BLaER1 (cell line): ENCODE data around the gene IKZF5.

Source experiments
- H3K27ac ChIP-seq: shearing (Covaris generic); formaldehyde crosslinking; 2 replicates; pipeline ENCODE4 v1.8.1; 2022
- H3K27me3 ChIP-seq: shearing (Covaris generic); formaldehyde crosslinking; 2 replicates; pipeline ENCODE4 v1.8.1; 2022
- H3K36me3 ChIP-seq: shearing (Covaris generic); formaldehyde crosslinking; 2 replicates; pipeline ENCODE4 v1.8.1; 2022
- H3K4me1 ChIP-seq: shearing (Covaris generic); formaldehyde crosslinking; 2 replicates; pipeline ENCODE4 v1.8.1; 2022
- H3K4me2 ChIP-seq: shearing (Covaris generic); formaldehyde crosslinking; 2 replicates; pipeline ENCODE4 v1.8.1; 2022
- H3K4me3 ChIP-seq: shearing (Covaris generic); formaldehyde crosslinking; 2 replicates; pipeline ENCODE4 v1.8.1; 2022
- H3K9ac ChIP-seq: shearing (Covaris generic); formaldehyde crosslinking; 2 replicates; pipeline ENCODE4 v1.8.1; 2022
- H3K9me3 ChIP-seq: shearing (Covaris generic); formaldehyde crosslinking; 2 replicates; pipeline ENCODE4 v1.8.1; 2022
- H4K20me1 ChIP-seq: shearing (Covaris generic); formaldehyde crosslinking; 2 replicates; pipeline ENCODE4 v1.8.1; 2022
- Cebpa-rat ChIP-seq: shearing (Covaris generic); IDR thresholded peaks from 2 replicates; pipeline ENCODE4 v1.8.1; 2022

The IKZF5 gene

GRCh38 chr10:122988501-122988900 is 20.1 kb downstream of the IKZF5 start:
- Histone ChIP-seq H3K9me3 (no peaks in the 10 kb centered on the region), H4K20me1 (no peaks in the 10 kb centered on the region), H3K4me1 (0 out of 2 replicates have a peak, but pooled peaks cover 6% of the 10 kb centered on the region), H3K9ac (no peak overlapping the region), H3K4me2 (no peak overlapping the region), H3K27ac (no peak overlapping the region), H3K36me3 (peaks cover 50% of the 10 kb centered on the region), H3K4me3 (no peak overlapping the region), H3K27me3 (no peaks in the 10 kb centered on the region)
- TF ChIP-seq Cebpa-rat: no peak

GRCh38 chr10:122986335-122986734 is 22.3 kb downstream of the IKZF5 start:
- TF ChIP-seq Cebpa-rat: no peak
- H3K4me3 ChIP-seq: no peak overlapping the region

GRCh38 chr10:122984708-122985107 is 23.9 kb downstream of the IKZF5 start:
- H3K4me1 ChIP-seq: peaks cover 16% of the 10 kb centered on the region
- no peaks in the 10 kb centered on the region for H3K27me3 ChIP-seq
- H3K4me2 ChIP-seq: no peak overlapping the region
- H3K36me3 ChIP-seq: peaks cover 55% of the 10 kb centered on the region
- H3K27ac ChIP-seq: no peak overlapping the region
- H3K9me3 ChIP-seq: no peaks in the 10 kb centered on the region
- no peak overlapping the region for H3K9ac ChIP-seq
- no peaks in the 10 kb centered on the region for H4K20me1 ChIP-seq
- H3K4me3 ChIP-seq: no peak overlapping the region
- TF ChIP-seq Cebpa-rat: no peak

More at GRCh38 chr10:122986335-122986734, 22.3 kb downstream of the IKZF5 start:
- Histone ChIP-seq H3K27ac (no peak overlapping the region), H3K36me3 (peaks cover 55% of the 10 kb centered on the region), H3K4me2 (no peak overlapping the region), H3K9ac (no peak overlapping the region), H4K20me1 (no peaks in the 10 kb centered on the region), H3K4me1 (peaks cover 8% of the 10 kb centered on the region), H3K27me3 (no peaks in the 10 kb centered on the region), H3K9me3 (no peaks in the 10 kb centered on the region)

GRCh38 chr10:122983898-122984297 is 24.7 kb downstream of the IKZF5 start:
- Histone ChIP-seq H3K27ac (no peak overlapping the region), H3K4me2 (no peak overlapping the region), H3K4me3 (no peak overlapping the region), H3K4me1 (peaks cover 22% of the 10 kb centered on the region), H3K9ac (no peak overlapping the region), H3K9me3 (no peaks in the 10 kb centered on the region), H3K36me3 (peaks cover 55% of the 10 kb centered on the region), H3K27me3 (no peaks in the 10 kb centered on the region), H4K20me1 (no peaks in the 10 kb centered on the region)
- TF ChIP-seq Cebpa-rat: no peak

- Histone ChIP-seq H3K27ac (peak overlapping the region; percentile 57; the same call in 1 of the 2 replicates), H3K4me1 (peaks cover 22% of the 10 kb centered on the region), H3K27me3 (no peaks in the 10 kb centered on the region), H3K9ac (peak overlapping the region; percentile 71), H3K4me3 (peak overlapping the region; percentile 73), H3K36me3 (peaks cover 29% of the 10 kb centered on the region), H3K9me3 (no peaks in the 10 kb centered on the region), H4K20me1 (no peaks in the 10 kb centered on the region), H3K4me2 (peak overlapping the region; percentile 93)
- no peak for TF ChIP-seq Cebpa-rat
These were observed 27.5 kb downstream of the IKZF5 start for GRCh38 chr10:122981066-122981464.

GRCh38 chr10:122980209-122981065 is 28.2 kb downstream of the IKZF5 start, which contains the start of gene PSTK:
Gene PSTK, plus strand, starts transcription at chr10:122980401. Its CDS starts 79 bp downstream, at chr10:122980480.
- Histone ChIP-seq H3K27me3 (no peaks in the 10 kb centered on the region), H3K36me3 (peaks cover 24% of the 10 kb centered on the region), H3K4me3 (peak within 1 kb of the TSS; percentile 73), H3K27ac (peak within 1 kb of the TSS; percentile 93), H3K4me1 (peaks cover 22% of the 10 kb centered on the region), H3K9ac (peak within 1 kb of the TSS; percentile 89), H3K9me3 (no peaks in the 10 kb centered on the region), H4K20me1 (no peaks in the 10 kb centered on the region), H3K4me2 (peak within 1 kb of the TSS; percentile 93)
- TF ChIP-seq Cebpa-rat: no peak

- Histone ChIP-seq H3K9me3 (no peaks in the 10 kb centered on the region), H3K27me3 (no peaks in the 10 kb centered on the region), H3K36me3 (no peaks in the 10 kb centered on the region), H3K4me2 (no peak overlapping the region), H3K9ac (no peak overlapping the region), H3K4me1 (peaks cover 5% of the 10 kb centered on the region), H3K27ac (no peak overlapping the region), H4K20me1 (no peaks in the 10 kb centered on the region), H3K4me3 (no peak overlapping the region)
- no peak for TF ChIP-seq Cebpa-rat
These were observed 34.0 kb downstream of the IKZF5 start for GRCh38 chr10:122974543-122975064.

- Histone ChIP-seq H3K4me1 (no peaks in the 10 kb centered on the region), H3K4me2 (no peak overlapping the region), H3K27me3 (no peaks in the 10 kb centered on the region), H3K4me3 (no peak overlapping the region), H3K9me3 (peaks cover 5% of the 10 kb centered on the region; the same call in 1 of the 2 replicates), H4K20me1 (no peaks in the 10 kb centered on the region), H3K27ac (no peak overlapping the region), H3K36me3 (no peaks in the 10 kb centered on the region), H3K9ac (no peak overlapping the region)
- no peak for TF ChIP-seq Cebpa-rat
These were observed 34.6 kb downstream of the IKZF5 start for GRCh38 chr10:122974023-122974422.

- H3K4me3 ChIP-seq: no peak overlapping the region
- peaks cover 19% of the 10 kb centered on the region for H3K36me3 ChIP-seq
- no peak for TF ChIP-seq Cebpa-rat
- H4K20me1 ChIP-seq: no peaks in the 10 kb centered on the region
- H3K4me1 ChIP-seq: no peaks in the 10 kb centered on the region
- no peak overlapping the region for H3K27ac ChIP-seq
- no peak overlapping the region for H3K4me2 ChIP-seq
- peaks cover 52% of the 10 kb centered on the region for H3K9me3 ChIP-seq
- no peak overlapping the region for H3K9ac ChIP-seq
- no peaks in the 10 kb centered on the region for H3K27me3 ChIP-seq
These were observed 39.9 kb downstream of the IKZF5 start for GRCh38 chr10:122968698-122969097.

GRCh38 chr10:122966879-122967278 is 41.7 kb downstream of the IKZF5 start:
- Histone ChIP-seq H3K9ac (no peak overlapping the region), H3K9me3 (peaks cover 61% of the 10 kb centered on the region), H3K27ac (no peak overlapping the region), H3K27me3 (no peaks in the 10 kb centered on the region), H3K4me1 (no peaks in the 10 kb centered on the region), H4K20me1 (no peaks in the 10 kb centered on the region), H3K4me3 (no peak overlapping the region), H3K36me3 (peaks cover 19% of the 10 kb centered on the region), H3K4me2 (no peak overlapping the region)
- no peak for TF ChIP-seq Cebpa-rat
